Epidermal melanocyte (primary cell): Measurements from ENCODE around the gene PLCL1.

Experiments used
- DNase-seq: peaks from one replicate; pipeline ENCODE4 v3.0.0; 2011; ENCODE audit warnings: low spot score; ENCODE audit not compliant: insufficient read length

PLCL1 gene

DNA sequence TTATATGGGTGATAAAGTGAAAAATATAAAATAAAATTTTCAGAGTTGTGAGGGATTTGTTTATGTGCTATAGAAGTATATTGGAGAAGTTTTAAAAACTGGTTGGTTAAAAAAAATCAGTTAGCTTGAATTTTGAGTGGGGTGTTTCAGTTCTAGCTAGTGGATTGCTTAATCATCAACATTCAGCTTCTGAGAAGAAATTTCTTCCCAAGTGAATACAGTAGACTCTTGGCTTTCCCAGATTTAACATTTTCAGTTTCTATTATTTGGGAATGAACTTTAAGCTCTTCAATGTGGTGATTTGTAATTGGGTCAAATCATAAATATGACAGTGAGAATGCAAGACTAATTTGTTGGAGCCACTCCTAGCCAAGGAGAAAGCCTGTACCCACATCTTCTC is 120.8 kb downstream of the PLCL1 start:
- DNase-seq, result no peak

DNA sequence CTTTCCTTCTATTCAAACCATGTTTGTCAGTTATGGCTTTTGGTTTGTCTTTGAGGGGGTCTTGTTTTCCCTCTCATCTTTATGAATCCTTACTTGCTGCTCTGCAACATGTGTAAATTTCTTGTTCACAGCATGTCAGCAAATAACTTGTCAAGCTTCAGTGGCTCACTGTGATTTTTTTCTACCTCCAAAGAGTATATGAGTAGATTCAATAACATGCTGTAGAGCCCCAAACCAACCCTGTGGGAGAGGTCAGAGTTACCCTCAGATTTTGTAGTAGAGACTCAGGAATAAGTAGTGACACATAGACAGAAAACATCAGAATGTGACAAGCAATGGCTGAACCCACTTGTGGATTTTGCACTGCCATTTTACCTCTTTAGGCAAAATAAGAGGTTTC is 121.6 kb downstream of the PLCL1 start:
- no peak for DNase-seq

GRCh38 chr2:197926673-197927072 is 122.3 kb downstream of the PLCL1 start:
- DNase-seq, result no peak

- DNase-seq, result no peak
These were observed 123.6 kb downstream of the PLCL1 start for GRCh38 chr2:197927994-197928393.

DNA sequence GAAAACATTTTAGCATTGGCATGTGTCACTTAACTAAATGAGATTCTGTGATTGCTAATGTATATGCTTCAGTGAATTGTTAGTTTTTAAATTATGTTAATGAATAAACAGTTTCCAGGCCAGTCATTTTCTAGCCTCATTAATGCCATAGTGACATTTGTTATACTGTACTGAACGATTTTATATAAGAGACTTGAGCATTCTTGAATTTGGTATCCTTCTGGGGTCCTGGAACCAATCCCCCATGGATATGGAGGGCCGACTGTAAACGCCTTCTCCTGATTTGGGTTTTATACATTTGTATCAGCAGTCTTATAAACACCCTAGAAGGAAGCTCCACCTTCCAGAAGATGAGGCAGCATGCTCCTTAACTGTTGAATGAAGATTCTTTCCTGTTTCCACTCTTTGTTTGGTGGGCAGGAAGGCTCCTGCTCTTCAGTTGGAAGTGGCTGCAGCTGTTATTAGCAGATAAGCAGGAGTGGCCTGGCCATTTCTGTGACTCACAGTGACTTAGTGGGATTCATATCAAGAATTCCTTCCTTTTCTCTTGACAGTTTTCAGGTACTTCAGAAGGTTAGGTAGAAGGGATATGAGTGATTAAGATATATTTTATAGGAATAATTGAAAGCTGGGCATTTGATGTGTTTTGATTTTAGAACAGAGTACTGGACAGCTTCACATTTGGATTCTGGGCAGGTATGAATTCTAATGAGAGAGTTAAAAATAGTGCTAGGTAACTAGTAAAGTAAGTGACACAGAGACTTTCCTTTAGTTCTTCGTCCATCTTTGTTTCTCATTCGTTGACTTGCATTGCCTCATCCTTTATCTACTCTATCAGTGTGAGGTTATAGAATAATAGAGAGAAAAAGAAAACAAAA is 124.9 kb downstream of the PLCL1 start:
- DNase-seq, result no peak

- no peak for DNase-seq
These were observed 125.5 kb downstream of the PLCL1 start for GRCh38 chr2:197929886-197930227.

DNA sequence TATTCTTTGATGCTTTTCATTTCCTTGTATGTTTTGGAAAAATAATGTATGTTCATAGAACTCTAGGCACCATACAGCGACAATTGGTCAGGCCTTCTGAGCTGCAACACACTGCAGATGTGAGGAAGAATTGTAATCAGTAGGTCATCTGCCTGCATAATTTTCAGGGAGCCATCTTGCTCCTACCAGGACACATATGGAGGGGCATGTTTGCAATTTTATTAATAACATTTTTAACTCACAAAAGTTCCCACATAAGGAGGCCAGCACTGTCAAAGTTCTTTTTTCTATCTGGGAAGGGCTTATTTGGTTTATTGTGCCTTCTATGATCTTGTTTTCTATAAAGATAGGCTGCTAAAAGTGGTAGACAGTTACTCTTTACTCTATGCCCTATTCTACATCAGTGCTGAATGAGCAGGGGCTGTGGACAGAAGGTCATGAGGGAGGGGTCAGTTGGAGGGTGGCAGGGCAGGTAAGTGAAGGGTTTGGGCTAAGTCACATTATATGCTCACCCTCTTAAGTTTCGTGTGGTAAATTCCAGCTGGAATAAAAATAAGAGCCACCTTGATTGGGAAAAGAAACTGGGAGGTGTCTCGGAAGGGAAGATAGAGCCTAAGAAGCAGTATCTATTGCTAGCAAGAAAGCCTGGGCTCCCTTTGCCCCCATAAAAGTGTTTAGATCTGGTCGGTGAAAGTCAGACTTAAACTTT is 126.3 kb downstream of the PLCL1 start:
- no peak for DNase-seq

- DNase-seq, result no peak
These were observed 127.4 kb downstream of the PLCL1 start for GRCh38 chr2:197931661-197932312.

DNA sequence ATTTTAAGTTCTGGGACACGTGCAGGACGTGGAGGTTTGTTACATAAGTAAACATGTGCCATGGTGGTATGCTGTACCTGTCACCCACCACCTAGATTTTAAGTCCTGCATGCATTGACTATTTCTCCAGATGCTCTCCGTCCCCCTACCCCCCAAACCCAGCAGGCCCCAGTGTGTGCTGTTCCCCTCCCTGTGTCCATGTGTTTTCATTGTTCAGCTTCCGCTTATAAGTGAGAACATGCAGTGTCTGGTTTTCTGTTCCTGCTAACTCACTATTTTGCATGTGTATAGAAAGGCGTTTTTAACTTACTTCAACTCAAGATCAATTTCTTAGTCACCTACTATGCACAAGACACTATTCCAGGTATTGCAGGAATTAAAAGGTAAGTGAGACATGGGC is 128.0 kb downstream of the PLCL1 start:
- no peak for DNase-seq

- no peak for DNase-seq
These were observed 130.0 kb downstream of the PLCL1 start for GRCh38 chr2:197934261-197934933.

- no peak for DNase-seq
These were observed 130.5 kb downstream of the PLCL1 start for GRCh38 chr2:197934934-197935289.

GRCh38 chr2:197937814-197938213 is 133.4 kb downstream of the PLCL1 start:
- DNase-seq, result no peak

GRCh38 chr2:197938555-197938954 is 134.2 kb downstream of the PLCL1 start:
- no peak for DNase-seq

DNA sequence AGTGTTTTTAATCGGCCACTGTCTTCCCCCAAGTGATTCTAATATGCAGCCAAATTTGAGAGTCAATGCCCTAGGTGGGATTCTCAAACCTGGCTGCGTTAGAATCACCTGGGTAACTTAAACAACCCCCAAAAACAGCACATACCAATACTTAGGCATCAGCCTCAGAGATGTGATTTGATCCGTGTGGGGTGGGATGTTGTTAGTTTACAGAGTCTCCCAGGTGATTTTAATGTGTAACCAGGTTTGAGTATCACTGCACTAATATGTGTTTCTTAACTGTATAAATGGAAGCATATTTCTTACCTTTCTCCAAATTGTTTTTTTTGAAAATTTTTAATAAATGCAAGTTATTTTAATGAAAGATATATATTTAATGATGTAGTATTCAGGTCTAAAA is 135.4 kb downstream of the PLCL1 start:
- no peak for DNase-seq

DNA sequence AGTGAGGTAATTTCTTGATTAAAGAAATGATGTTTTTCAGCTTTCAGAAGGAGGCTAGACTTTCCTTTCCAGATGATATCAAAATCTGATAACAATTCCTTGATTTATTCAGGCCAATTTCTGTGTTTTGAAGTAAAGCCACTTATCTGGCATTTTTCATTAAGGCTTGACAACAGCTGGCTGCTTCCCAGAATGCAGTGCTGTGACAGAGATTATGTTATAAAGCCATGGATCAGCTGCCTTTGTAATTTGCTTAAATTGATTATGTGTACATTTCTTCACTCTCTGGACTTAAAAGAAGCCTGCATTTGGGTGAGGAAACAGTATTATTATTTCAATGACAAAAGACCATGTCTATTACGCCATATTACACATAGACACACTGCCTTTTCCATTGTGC is 136.0 kb downstream of the PLCL1 start:
- no peak for DNase-seq

GRCh38 chr2:197941715-197942114 is 137.3 kb downstream of the PLCL1 start:
- DNase-seq, result no peak

DNA sequence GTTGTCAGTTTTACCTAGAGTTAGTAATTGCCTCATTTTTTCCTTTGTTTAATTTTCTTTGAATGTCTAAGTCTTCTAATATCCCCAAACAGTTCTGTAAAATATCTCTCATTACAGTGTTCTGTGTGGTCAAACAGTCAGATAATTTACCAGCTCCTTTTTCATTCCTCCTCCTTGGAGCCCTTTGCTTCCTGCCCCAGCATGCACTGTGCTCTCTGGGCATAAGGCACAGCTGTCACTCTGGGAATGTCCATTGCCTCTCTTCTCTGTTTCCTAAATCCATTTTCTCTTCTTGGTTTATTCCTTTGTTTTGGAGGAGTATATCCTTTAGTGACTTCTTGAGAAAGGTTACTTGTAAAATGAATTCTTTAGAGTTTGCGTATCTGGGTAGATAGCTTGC is 139.3 kb downstream of the PLCL1 start:
- no peak for DNase-seq

- no peak for DNase-seq
These were observed 140.2 kb downstream of the PLCL1 start for GRCh38 chr2:197944416-197945096.

- no peak for DNase-seq
These were observed 142.2 kb downstream of the PLCL1 start for GRCh38 chr2:197946562-197946961.

- no peak for DNase-seq
These were observed 142.9 kb downstream of the PLCL1 start for GRCh38 chr2:197947219-197947757.

- no peak for DNase-seq
These were observed 144.8 kb downstream of the PLCL1 start for GRCh38 chr2:197949224-197949623.
